RWPE1 (cell line): Measurements from ENCODE around the gene JSRP1.
A peak's percentile ranks its signal among the peaks of the same experiment; 100 is the strongest.

Experiments
- CTCF ChIA-PET: fragments of 350-600 bp; sonication (Branson Sonifier 250); formaldehyde crosslinking; extraction: SDS; loops from one replicate; lab custom pipeline; 2021; lab: Yijun Ruan, JAX
- POLR2A ChIA-PET: fragments of 400-600 bp; formaldehyde crosslinking; extraction: SDS; loops from one replicate; lab custom pipeline; 2020; ENCODE audit warnings: antibody characterized with exemption; ENCODE audit not compliant: low non-redundant PET; lab: Yijun Ruan, JAX
- DNase-seq: peaks from one replicate; pipeline ENCODE4 v3.0.0; 2012; ENCODE audit warnings: low spot score
- H3K27ac ChIP-seq: fragments of 450-650 bp; 2 replicates; pipeline ENCODE4 v1.5.1; 2017
- TF ChIP-seq, protein P1 (sequence below): fragments of 450-650 bp; conservative IDR thresholded peaks from 2 replicates; pipeline ENCODE4 v1.5.1; 2017; ENCODE audit warnings: low read depth, mild to moderate bottlenecking

Gene JSRP1

DNA sequence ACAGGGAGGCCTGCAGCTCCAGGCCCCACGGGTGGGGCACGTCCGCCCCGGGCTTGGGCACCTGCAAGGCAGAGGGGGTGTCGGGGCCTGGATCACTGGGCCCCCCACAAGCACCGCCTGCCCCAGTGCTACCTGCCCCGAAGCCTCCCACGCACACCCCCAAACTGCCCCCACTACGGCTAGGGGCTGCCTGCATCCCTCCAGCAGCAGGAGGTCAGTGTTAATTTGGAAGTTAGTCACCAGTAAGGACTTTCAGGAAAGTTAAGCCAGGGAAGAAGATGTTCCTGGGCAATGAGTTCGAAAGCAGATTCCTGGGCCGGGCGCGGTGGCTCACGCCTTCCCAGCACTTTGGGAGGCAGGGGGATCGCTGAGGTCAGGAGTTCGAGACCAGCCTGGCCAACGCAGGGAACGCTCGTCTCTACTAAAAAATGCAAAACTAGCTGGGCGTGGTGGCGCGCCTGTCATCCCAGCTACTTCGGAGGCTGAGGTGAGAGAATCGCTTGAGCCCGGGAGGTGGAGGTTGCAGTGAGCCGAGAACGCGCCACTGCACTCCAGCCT is 20.3 kb upstream of the JSRP1 start:
- DNase-seq = no peak
- CTCF ChIA-PET = interaction anchor here (0.6 kb wide), 1 partner anchor 18 kb away, joined by 4 read pairs; no protein-coding TSS in a partner anchor

DNA sequence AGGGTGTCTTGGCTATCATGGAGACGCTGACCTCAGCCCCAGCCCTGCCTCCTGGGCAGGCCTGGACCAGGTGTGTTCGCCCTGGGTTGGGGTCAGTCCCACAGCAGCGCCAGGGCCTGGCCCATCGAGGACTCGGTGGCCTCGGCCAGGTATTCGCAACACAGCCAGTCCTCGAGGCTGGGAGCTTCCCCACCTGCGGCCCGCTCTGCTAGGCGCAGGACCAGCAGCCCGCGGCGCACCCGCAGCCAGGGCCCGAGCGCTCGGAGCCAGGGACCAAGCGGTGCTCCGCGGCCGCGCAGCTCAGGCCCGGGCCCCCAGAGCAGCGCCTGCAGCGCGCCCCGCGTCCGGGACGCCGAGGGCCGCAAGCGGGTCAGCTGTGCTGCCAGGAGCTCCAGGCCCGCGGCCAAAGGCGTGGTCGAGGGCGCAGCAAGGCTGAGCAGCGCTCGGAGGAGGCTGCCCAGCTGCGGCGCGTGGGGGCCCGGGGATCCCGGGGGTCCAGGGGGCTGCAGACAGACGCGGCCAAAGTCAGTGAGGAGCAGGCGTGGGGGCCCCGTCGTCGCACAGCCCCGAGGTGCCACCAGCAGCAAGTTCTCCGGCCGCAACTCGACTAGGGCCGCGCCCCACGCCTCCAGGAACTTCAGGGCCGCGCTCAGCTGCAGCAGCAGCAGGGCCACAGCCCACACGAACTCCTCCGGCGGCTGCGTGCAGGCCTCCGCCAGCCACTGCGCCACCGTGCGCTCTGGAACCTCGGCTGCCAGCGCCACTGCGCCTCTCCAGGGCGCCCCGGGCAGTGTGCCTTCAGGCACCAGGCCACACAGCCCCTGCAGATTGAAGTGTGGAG is 19.6 kb upstream of the JSRP1 start:
- peak overlapping the region; percentile 94 for H3K27ac ChIP-seq
- ChIA-PET CTCF (interaction anchor here (0.6 to 0.9 kb wide), 2 partner anchors 18 to 68 kb away, joined by 3 to 4 read pairs; no protein-coding TSS in a partner anchor), POLR2A (no interaction called here)
- no peak for DNase-seq
- TF ChIP-seq, protein P1, sequence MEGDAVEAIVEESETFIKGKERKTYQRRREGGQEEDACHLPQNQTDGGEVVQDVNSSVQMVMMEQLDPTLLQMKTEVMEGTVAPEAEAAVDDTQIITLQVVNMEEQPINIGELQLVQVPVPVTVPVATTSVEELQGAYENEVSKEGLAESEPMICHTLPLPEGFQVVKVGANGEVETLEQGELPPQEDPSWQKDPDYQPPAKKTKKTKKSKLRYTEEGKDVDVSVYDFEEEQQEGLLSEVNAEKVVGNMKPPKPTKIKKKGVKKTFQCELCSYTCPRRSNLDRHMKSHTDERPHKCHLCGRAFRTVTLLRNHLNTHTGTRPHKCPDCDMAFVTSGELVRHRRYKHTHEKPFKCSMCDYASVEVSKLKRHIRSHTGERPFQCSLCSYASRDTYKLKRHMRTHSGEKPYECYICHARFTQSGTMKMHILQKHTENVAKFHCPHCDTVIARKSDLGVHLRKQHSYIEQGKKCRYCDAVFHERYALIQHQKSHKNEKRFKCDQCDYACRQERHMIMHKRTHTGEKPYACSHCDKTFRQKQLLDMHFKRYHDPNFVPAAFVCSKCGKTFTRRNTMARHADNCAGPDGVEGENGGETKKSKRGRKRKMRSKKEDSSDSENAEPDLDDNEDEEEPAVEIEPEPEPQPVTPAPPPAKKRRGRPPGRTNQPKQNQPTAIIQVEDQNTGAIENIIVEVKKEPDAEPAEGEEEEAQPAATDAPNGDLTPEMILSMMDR = no peak

More for the DNA sequence above, 20.3 kb upstream of the JSRP1 start:
- POLR2A ChIA-PET = no interaction called here
- TF ChIP-seq, protein P1 = no peak
- peak overlapping the region; percentile 94 for H3K27ac ChIP-seq

DNA sequence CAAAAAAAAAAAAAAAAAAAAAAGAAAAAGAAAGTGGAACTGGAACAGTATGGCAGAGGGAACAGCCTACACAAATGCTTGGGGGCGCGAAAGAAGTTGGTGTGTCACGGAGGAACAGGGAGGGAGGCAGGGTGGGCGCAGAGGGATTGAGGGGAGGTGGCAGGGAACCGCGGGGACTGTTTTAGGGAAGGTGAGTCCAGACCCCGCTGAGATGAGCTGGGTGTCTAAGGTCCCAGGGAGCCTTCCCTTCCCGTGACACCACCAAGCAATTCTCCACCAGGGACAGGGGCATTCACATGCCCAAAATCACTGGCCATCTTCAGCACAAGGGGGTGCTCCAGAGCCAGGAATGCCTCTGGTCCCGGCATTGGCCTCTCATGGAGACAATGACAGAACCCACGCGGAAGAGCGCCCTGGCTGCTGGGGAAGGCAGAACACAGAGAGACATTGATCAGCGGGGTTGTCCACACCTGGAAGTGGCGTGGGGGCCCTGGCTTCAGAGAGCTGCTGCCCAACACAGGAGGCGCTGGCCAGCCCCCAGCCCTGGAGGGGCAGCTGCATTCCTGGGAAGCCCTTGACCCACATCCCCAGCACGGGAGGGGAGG is 18.8 kb upstream of the JSRP1 start:
- CTCF ChIA-PET = interaction anchor here (0.6 to 0.9 kb wide), 3 partner anchors 67 to 338 kb away, joined by 3 to 4 read pairs (median 3); no protein-coding TSS in a partner anchor
- POLR2A ChIA-PET = interaction anchor here (0.6 kb wide), 1 partner anchor 242 kb away, joined by 4 read pairs; no protein-coding TSS in a partner anchor
- TF ChIP-seq, protein P1 = peak; percentile 32; the same call in 1 of the 2 replicates
- peak overlapping the region; percentile 94 for H3K27ac ChIP-seq
- peak; percentile 48 for DNase-seq

DNA sequence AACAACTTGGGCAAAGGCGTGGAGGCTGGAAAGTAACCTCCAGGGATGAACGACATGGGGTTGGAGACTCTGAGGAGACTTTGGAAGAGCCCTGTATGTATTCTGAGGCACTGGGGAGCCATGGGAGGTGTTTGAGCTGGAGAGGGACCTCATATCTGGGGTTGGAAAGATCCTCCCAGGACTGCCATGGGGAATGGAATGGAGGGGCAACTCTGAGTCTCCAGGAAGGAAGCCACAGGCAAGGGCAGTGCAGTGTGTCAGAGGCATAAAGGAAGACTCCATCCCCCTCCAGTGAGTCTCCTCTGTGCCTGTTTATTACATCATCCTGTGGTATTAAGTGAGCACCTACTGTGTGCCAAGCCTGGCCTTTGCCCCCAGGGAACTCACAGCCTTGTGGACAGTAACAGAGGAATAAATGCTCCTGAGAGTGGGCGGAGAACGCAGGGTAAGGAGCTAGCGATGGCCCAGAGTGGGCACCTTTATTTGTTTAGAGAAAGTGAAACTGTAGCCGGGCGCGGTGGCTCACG is 18.0 kb upstream of the JSRP1 start:
- CTCF ChIA-PET = interaction anchor here (0.6 to 0.8 kb wide), 2 partner anchors 11 to 221 kb away, joined by 4 read pairs; no protein-coding TSS in a partner anchor
- POLR2A ChIA-PET = interaction anchor here (0.6 kb wide), 1 partner anchor 241 kb away, joined by 4 read pairs; no protein-coding TSS in a partner anchor
- TF ChIP-seq, protein P1 = no peak
- DNase-seq = no peak
- peak overlapping the region; percentile 94 for H3K27ac ChIP-seq

DNA sequence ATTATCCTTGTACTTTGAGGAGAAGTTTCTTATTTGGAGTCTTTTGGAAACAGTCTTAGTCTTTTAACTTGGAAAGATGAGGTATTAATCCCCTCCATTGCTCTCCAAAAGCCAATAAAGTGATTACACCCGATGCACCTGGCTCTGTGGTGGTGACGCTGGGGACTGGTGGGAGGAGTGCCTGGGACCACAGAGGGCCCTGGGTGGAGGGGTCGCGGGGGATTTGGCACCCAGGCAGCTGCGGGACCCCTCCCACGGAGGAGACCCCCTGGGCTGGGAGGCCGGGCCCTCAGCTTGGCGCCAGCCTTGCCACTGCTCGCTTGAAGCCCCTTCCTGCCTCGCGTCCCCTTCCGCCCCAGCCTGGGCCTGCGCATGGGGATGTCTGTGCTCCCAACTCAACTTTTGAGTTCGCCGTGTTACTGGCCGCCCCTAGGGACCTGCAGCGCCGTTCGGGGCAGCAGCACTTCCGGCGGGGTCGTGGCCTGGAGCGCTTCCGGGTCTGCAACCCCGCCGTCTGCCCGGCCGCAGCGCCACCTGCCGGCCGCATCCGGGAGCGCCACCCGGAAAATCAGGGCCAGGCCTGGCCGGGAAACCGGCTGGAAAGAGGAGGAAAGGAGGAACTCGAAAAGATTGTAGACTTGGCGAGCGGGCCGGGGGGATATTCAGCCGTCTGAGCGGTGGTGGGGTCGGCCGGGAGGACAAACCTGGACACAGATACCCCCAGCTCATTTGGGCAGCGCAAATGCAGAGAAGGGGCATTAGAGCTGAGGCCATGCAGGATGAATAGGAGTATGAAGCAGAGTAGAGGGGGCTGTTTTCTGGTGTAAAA is 17.4 kb upstream of the JSRP1 start:
- TF ChIP-seq, protein P1 = peak; percentile 97
- ChIA-PET CTCF (interaction anchor here (0.6 to 0.8 kb wide), 2 partner anchors 12 to 203 kb away, joined by 4 to 5 read pairs; no protein-coding TSS in a partner anchor), POLR2A (interaction anchor here (0.5 kb wide), 1 partner anchor 115 kb away, joined by 3 read pairs; no protein-coding TSS in a partner anchor)
- peak overlapping the region; percentile 94 for H3K27ac ChIP-seq
- DNase-seq = peak; percentile 82
